ENCODE data around the gene OPRPN. TPM values are rescaled to one million over a fixed set of nuclear protein-coding genes. Genes with fewer than 3 reads are reported as not detected.

The OPRPN gene
- total and polyA plus RNA-seq, 2 of the 4 experiments (the other 2 are of a cell fraction): not detected

DNA sequence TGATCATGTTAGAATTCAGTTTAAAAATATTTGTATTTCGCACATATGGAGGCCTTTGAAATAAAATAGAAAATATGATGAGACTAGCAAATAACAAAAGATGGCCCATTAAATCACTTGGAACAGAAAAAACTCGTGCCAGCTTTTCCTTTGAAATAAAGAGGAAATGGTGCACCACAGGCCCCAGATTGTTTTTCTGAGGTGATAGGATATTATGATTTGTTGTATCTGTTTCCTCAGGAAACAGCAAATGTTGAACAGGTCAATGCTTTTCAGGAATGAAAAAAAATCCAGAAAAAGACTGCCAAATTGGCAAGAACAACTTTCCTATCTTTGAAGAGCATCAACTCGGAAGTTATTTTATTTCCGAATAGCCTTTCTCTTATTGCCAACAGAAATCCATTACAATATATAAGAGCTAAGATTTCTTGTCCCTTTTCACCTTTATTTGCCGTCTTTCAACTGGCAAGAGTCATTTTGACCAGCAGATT lies 15.0 kb upstream of the OPRPN start, which contains the start of gene SMR3B:
Gene SMR3B (plus strand): TSS at position 441 of the 491 bp plus-strand sequence. CDS start 1,380 bp downstream, outside the sequence.
- TF ChIP-seq, protein P1, sequence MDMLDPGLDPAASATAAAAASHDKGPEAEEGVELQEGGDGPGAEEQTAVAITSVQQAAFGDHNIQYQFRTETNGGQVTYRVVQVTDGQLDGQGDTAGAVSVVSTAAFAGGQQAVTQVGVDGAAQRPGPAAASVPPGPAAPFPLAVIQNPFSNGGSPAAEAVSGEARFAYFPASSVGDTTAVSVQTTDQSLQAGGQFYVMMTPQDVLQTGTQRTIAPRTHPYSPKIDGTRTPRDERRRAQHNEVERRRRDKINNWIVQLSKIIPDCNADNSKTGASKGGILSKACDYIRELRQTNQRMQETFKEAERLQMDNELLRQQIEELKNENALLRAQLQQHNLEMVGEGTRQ (IDR thresholded peaks at IDR 0.05; ENCODE audit: low read depth, low read length): no peak
- TF ChIP-seq NFE2L2 (IDR thresholded peaks at IDR 0.05; ENCODE audit: low read depth, low read length) (no peak), BHLHE40 (IDR thresholded peaks at IDR 0.05; ENCODE audit: low read depth, low read length) (no peak), RAD21 (IDR thresholded peaks at IDR 0.05; ENCODE audit: low read length) (no peak), CHD1 (IDR thresholded peaks at IDR 0.05; ENCODE audit: low read depth, low read length) (no peak), POLR2A (IDR thresholded peaks at IDR 0.05; ENCODE audit: low read depth, low read length) (no peak), RCOR1 (IDR thresholded peaks at IDR 0.05; ENCODE audit: insufficient replicate concordance, low read length) (no peak), SMC3 (IDR thresholded peaks at IDR 0.05; ENCODE audit: low read depth, low read length) (no peak), MXI1 (IDR thresholded peaks at IDR 0.05; ENCODE audit: borderline replicate concordance, low read depth, low read length) (no peak)
- TF ChIP-seq, protein P2, sequence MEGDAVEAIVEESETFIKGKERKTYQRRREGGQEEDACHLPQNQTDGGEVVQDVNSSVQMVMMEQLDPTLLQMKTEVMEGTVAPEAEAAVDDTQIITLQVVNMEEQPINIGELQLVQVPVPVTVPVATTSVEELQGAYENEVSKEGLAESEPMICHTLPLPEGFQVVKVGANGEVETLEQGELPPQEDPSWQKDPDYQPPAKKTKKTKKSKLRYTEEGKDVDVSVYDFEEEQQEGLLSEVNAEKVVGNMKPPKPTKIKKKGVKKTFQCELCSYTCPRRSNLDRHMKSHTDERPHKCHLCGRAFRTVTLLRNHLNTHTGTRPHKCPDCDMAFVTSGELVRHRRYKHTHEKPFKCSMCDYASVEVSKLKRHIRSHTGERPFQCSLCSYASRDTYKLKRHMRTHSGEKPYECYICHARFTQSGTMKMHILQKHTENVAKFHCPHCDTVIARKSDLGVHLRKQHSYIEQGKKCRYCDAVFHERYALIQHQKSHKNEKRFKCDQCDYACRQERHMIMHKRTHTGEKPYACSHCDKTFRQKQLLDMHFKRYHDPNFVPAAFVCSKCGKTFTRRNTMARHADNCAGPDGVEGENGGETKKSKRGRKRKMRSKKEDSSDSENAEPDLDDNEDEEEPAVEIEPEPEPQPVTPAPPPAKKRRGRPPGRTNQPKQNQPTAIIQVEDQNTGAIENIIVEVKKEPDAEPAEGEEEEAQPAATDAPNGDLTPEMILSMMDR (conservative IDR thresholded peaks at IDR 0.05; ENCODE audit: low read depth, low read length): no peak
- no peak within 1 kb of the TSS for H3K4me3 ChIP-seq (ENCODE audit: insufficient read depth, low read depth, low read length)
- no peaks in the 10 kb centered on the region for H3K36me3 ChIP-seq (ENCODE audit: control insufficient read depth, insufficient read depth, low read length)
- H2BK5ac ChIP-seq (ENCODE audit: low read depth, low read length, poor library complexity, severe bottlenecking): no peak within 1 kb of the TSS
- no peak within 1 kb of the TSS for H3K27ac ChIP-seq (ENCODE audit: insufficient read depth, low read length)
- no peak within 1 kb of the TSS for H2AK9ac ChIP-seq (replicated peaks; ENCODE audit: low read depth, low read length, poor library complexity)
- no peaks in the 10 kb centered on the region for H4K20me1 ChIP-seq (ENCODE audit: insufficient read depth, low read length)
- POLR2A ChIA-PET (ENCODE audit: unreplicated experiment): no interaction called here
- H2AK5ac ChIP-seq (ENCODE audit: low read depth, low read length): no peak within 1 kb of the TSS
- intact Hi-C loops (cut with micrococcal nuclease): no loop called here
- H3K18ac ChIP-seq (ENCODE audit: low read depth, low read length): no peak within 1 kb of the TSS
- H4K91ac ChIP-seq (ENCODE audit: insufficient read depth, low read depth, low read length): no peak within 1 kb of the TSS
- H3K79me1 ChIP-seq (ENCODE audit: low read depth in 1 of 2, low read length in 2 of 2): no peaks in the 10 kb centered on the region
- in situ Hi-C loops (cut with MboI; ENCODE audit: low sequenced_read_pairs): no loop called here
- no peak within 1 kb of the TSS for H3K9ac ChIP-seq (ENCODE audit: low read depth, low read length)
- H2AFZ ChIP-seq (replicated peaks; ENCODE audit: low read length, poor library complexity): no peak within 1 kb of the TSS
- CTCF ChIA-PET: no interaction called here
- DNase-seq: no peak
- no peak within 1 kb of the TSS for H2BK120ac ChIP-seq (ENCODE audit: low read depth, low read length)
- no peak within 1 kb of the TSS for H2BK20ac ChIP-seq (ENCODE audit: low read depth, low read length)
- H3K9me1 ChIP-seq (ENCODE audit: insufficient read depth, low read length): no peaks in the 10 kb centered on the region
- no peak within 1 kb of the TSS for H3K23ac ChIP-seq (ENCODE audit: low read depth, low read length)
- no peaks in the 10 kb centered on the region for H3K9me3 ChIP-seq (ENCODE audit: control insufficient read depth, insufficient read depth, low read length)
- H4K5ac ChIP-seq (ENCODE audit: low read depth, low read length): no peak within 1 kb of the TSS
- H3K27me3 ChIP-seq (ENCODE audit: control insufficient read depth, insufficient read depth, low read length): no peaks in the 10 kb centered on the region
- no peak within 1 kb of the TSS for H3K4me2 ChIP-seq (ENCODE audit: low read depth, low read length)
- H3K4ac ChIP-seq (ENCODE audit: low read depth, low read length): no peak within 1 kb of the TSS
- no peak within 1 kb of the TSS for H2BK15ac ChIP-seq (ENCODE audit: low read depth, low read length)
- H3K14ac ChIP-seq (replicated peaks; ENCODE audit: low read depth, low read length): no peak within 1 kb of the TSS
- no peak within 1 kb of the TSS for H4K8ac ChIP-seq (ENCODE audit: low read depth in 2 of 2, low read length in 2 of 2)
- ATAC-seq (ENCODE audit: low read depth): no peak
- no peaks in the 10 kb centered on the region for H3K4me1 ChIP-seq (ENCODE audit: control insufficient read depth, insufficient read depth, low read length)
- no peak within 1 kb of the TSS for H3K56ac ChIP-seq (ENCODE audit: extremely low read depth, insufficient read depth, low read length)
- WGBS, 2 experiments (ENCODE audit: extremely low coverage in 2 of 2, insufficient read length in 1 of 2): no CpG with 5 or more reads among the region's 5 CpGs
- dilution Hi-C loops (cut with HindIII; ENCODE audit: low sequenced_read_pairs, unreplicated experiment): no loop called here
- BruUV-seq (replicated peaks): no TSS peak

All from IMR-90 (cell line).